ENCODE data around the gene FAN1. TPM values are rescaled to one million over a fixed set of nuclear protein-coding genes. Genes with fewer than 3 reads are reported as not detected.
A peak's percentile ranks its signal among the peaks of the same experiment; 100 is the strongest.

FAN1 gene
- total and polyA plus RNA-seq, 2 of the 4 experiments (the other 2 are of a cell fraction): 7.6 to 12.4 TPM

- TSS peak; percentile 90 for BruUV-seq (replicated peaks)
- no peak for TF ChIP-seq RCOR1 (IDR thresholded peaks at IDR 0.05; ENCODE audit: insufficient replicate concordance, low read length)
- no peak for TF ChIP-seq MXI1 (IDR thresholded peaks at IDR 0.05; ENCODE audit: borderline replicate concordance, low read depth, low read length)
- TF ChIP-seq ELK1 (IDR thresholded peaks at IDR 0.05; ENCODE audit: borderline replicate concordance, low read depth, low read length): no peak
- TF ChIP-seq CEBPB (IDR thresholded peaks at IDR 0.05; ENCODE audit: low read depth, low read length): no peak
- no peak for TF ChIP-seq POLR2A (IDR thresholded peaks at IDR 0.05; ENCODE audit: low read depth, low read length)
- no peak for TF ChIP-seq RAD21 (IDR thresholded peaks at IDR 0.05; ENCODE audit: low read length)
- no peak for TF ChIP-seq USF2 (IDR thresholded peaks at IDR 0.05; ENCODE audit: low read depth, low read length)
- no peak for TF ChIP-seq RFX5 (IDR thresholded peaks at IDR 0.05; ENCODE audit: low read depth, low read length)
- TF ChIP-seq MAFK (IDR thresholded peaks at IDR 0.05; ENCODE audit: low read depth, low read length): no peak
- no peak for TF ChIP-seq BHLHE40 (IDR thresholded peaks at IDR 0.05; ENCODE audit: low read depth, low read length)
- TF ChIP-seq FOS (IDR thresholded peaks at IDR 0.05; ENCODE audit: low read depth, low read length): no peak
- no peak for TF ChIP-seq CHD1 (IDR thresholded peaks at IDR 0.05; ENCODE audit: low read depth, low read length)
- intact Hi-C loops (cut with micrococcal nuclease) (loop anchor here (2.0 to 10.0 kb wide), 3 partner anchors 224 to 580 kb away; partner anchors contain the start of gene KLF13), dilution Hi-C loops (cut with HindIII; ENCODE audit: low sequenced_read_pairs, unreplicated experiment) (no loop called here), in situ Hi-C loops (cut with MboI; ENCODE audit: low sequenced_read_pairs) (loop anchor here (10.0 kb wide), 1 partner anchor 220 kb away; no protein-coding TSS in a partner anchor)
- H3K4ac ChIP-seq (ENCODE audit: low read depth, low read length): no peak overlapping the region
- ChIA-PET CTCF (no interaction called here), POLR2A (ENCODE audit: unreplicated experiment) (no interaction called here)
- no peaks in the 10 kb centered on the region for H3K4me1 ChIP-seq (ENCODE audit: control insufficient read depth, insufficient read depth, low read length)
- H3K4me2 ChIP-seq (ENCODE audit: low read depth, low read length): peak overlapping the region; percentile 99; the same call in 1 of the 2 replicates
- peaks cover 6% of the 10 kb centered on the region; the same call in 1 of the 2 replicates for H3K36me3 ChIP-seq (ENCODE audit: control insufficient read depth, insufficient read depth, low read length)
- no peak overlapping the region for H3K23ac ChIP-seq (ENCODE audit: low read depth, low read length)
- no peak overlapping the region for H2BK20ac ChIP-seq (ENCODE audit: low read depth, low read length)
- no peaks in the 10 kb centered on the region for H3K9me3 ChIP-seq (ENCODE audit: control insufficient read depth, insufficient read depth, low read length)
- H3K27me3 ChIP-seq (ENCODE audit: control insufficient read depth, insufficient read depth, low read length): no peaks in the 10 kb centered on the region
- H2AK5ac ChIP-seq (ENCODE audit: low read depth, low read length): no peak overlapping the region
- WGBS, 2 experiments (ENCODE audit: extremely low coverage in 2 of 2, insufficient read length in 1 of 2): 100% methylated on average over 2 of the region's 5 CpGs; no CpG with 5 or more reads in 1 of the 2 experiments
- H2BK15ac ChIP-seq (ENCODE audit: low read depth, low read length): no peak overlapping the region
- no peak overlapping the region for H4K91ac ChIP-seq (ENCODE audit: insufficient read depth, low read depth, low read length)
- ATAC-seq (ENCODE audit: low read depth): no peak
- H3K27ac ChIP-seq (ENCODE audit: insufficient read depth, low read length): no peak overlapping the region
- no peak for DNase-seq
- H3K9ac ChIP-seq (ENCODE audit: low read depth, low read length): no peak overlapping the region
- no peaks in the 10 kb centered on the region for H4K20me1 ChIP-seq (ENCODE audit: insufficient read depth, low read length)
- 0 out of 4 replicates have a peak, but pooled peaks cover 0 to 4% of the 10 kb centered on the region in 2 experiments for H3K79me1 ChIP-seq (ENCODE audit: low read depth in 1 of 2, low read length in 2 of 2)
- H4K8ac ChIP-seq (ENCODE audit: low read depth in 2 of 2, low read length in 2 of 2): no peak overlapping the region
- no peak overlapping the region for H3K18ac ChIP-seq (ENCODE audit: low read depth, low read length)
- H2AK9ac ChIP-seq (replicated peaks; ENCODE audit: low read depth, low read length, poor library complexity): no peak overlapping the region
- H3K4me3 ChIP-seq (ENCODE audit: insufficient read depth, low read depth, low read length): no peak overlapping the region
- no peak overlapping the region for H2BK120ac ChIP-seq (ENCODE audit: low read depth, low read length)
- no peak overlapping the region for H3K14ac ChIP-seq (replicated peaks; ENCODE audit: low read depth, low read length)
- H3K56ac ChIP-seq (ENCODE audit: extremely low read depth, insufficient read depth, low read length): no peak overlapping the region
- H4K5ac ChIP-seq (ENCODE audit: low read depth, low read length): no peak overlapping the region
- H2BK5ac ChIP-seq (ENCODE audit: low read depth, low read length, poor library complexity, severe bottlenecking): no peak overlapping the region
- H3K9me1 ChIP-seq (ENCODE audit: insufficient read depth, low read length): peaks cover 5% of the 10 kb centered on the region; the same call in 1 of the 2 replicates
- no peak overlapping the region for H2AFZ ChIP-seq (replicated peaks; ENCODE audit: low read length, poor library complexity)
Observed at GRCh38 chr15:30904812-30905211, 1.1 kb downstream of the FAN1 start.
